ENCODE results near the gene ZNF215.

GRCh38 chr11:6920702-6921101, 5.5 kb upstream of the ZNF215 start, which contains the start of gene OR2D3:
- TF ChIP-seq POLR2A (IDR thresholded peaks at IDR 0.05) (no peak), CTCF (IDR thresholded peaks at IDR 0.05) (no peak)

All from vagina (tissue), 2 donors.